Posterior vena cava (tissue), 2 donors: ENCODE measurements around the gene FOXI3. TPM values are rescaled to one million over a fixed set of nuclear protein-coding genes. Genes with fewer than 3 reads are reported as not detected.
"Not testable (repeated sequence)": the region's sequence is repeated elsewhere in the genome, so short reads cannot be mapped to it uniquely, and the experiment has no call there.

Experiments used
- DNase-seq: peaks from one replicate; pipeline ENCODE4 v3.0.0-alpha.2; 2020; ENCODE audit warnings: low spot score
- intact Hi-C, 2 donors: fragments of 100-400 bp; cut with DNase I; formaldehyde crosslinking; loops; one replicate each; pipeline versions ENCODE4 v1.14.1 to v1.14.2; 2022 to 2023
- total RNA-seq, 2 donors: library from RNA; stranded (reverse); fragmentation: NEBNext Ultra II Directional; extraction: Animal tissue kit (Norgen Biotek cat#: 25700); gene quantifications; one replicate each; pipeline ENCODE4 v1.2.1, GENCODE V29; 2021
- donor health status: DM: yes; HTN: yes; CAD: no.
- donor health status: DM: yes; HTN: yes; CAD: no.

The FOXI3 gene
- total RNA-seq, 2 donors from 2014 or later = not detected

- intact Hi-C loops = no loop called here
- no peak for DNase-seq
Measured at GRCh38 chr2:88443353-88443938, 9.0 kb downstream of the FOXI3 start.

- intact Hi-C loops = no loop called here
- no peak for DNase-seq
Measured at GRCh38 chr2:88442473-88442872, 10.0 kb downstream of the FOXI3 start.

GRCh38 chr2:88442061-88442460 is 10.4 kb downstream of the FOXI3 start:
- no peak for DNase-seq
- intact Hi-C loops = no loop called here

- intact Hi-C loops = no loop called here
- DNase-seq = no peak
Measured at GRCh38 chr2:88437010-88437409, 15.5 kb downstream of the FOXI3 start.

- intact Hi-C loops = loop anchor here in 1 of 2 donors (5.0 kb wide), 1 partner anchor 152 kb away; no protein-coding TSS in a partner anchor
- DNase-seq = no peak
Measured at GRCh38 chr2:88429929-88430328, 22.6 kb downstream of the FOXI3 start.

GRCh38 chr2:88423733-88424132 is 28.8 kb downstream of the FOXI3 start:
- intact Hi-C loops = no loop called here
- no peak for DNase-seq

- DNase-seq, intact Hi-C loops: not testable (repeated sequence)
Measured at GRCh38 chr2:88419051-88419450, 33.4 kb downstream of the FOXI3 start.

- intact Hi-C loops = no loop called here
- DNase-seq = no peak
Measured at GRCh38 chr2:88416016-88416663, 36.4 kb downstream of the FOXI3 start.

- DNase-seq, intact Hi-C loops: not testable (repeated sequence)
Measured at GRCh38 chr2:88408870-88409269, 43.6 kb downstream of the FOXI3 start.

- intact Hi-C loops = no loop called here
- no peak for DNase-seq
Measured at GRCh38 chr2:88400037-88400767, 52.3 kb downstream of the FOXI3 start.

- intact Hi-C loops = no loop called here
- DNase-seq = no peak
Measured at GRCh38 chr2:88398180-88398579, 54.3 kb downstream of the FOXI3 start.

Other genes starting within 250 kb of the FOXI3 start
- gene EIF2AK3, start 174.8 kb upstream of the FOXI3 start, total RNA-seq = 10 to 100 TPM; 18.4 to 23.7 TPM
- gene RPIA, start 239.0 kb upstream of the FOXI3 start, total RNA-seq = 10 to 100 TPM in 1 of 2 donors, 1 to 10 TPM in 1; 9.2 to 10.9 TPM